Mesendoderm (in vitro differentiated cells): ENCODE measurements around the gene CHST4.
A peak's percentile ranks its signal among the peaks of the same experiment; 100 is the strongest.

Experiments
- DNase-seq: peaks from one replicate; pipeline ENCODE4 v3.0.0; 2013
- H2AK5ac ChIP-seq: 2 replicates; pipeline ENCODE4 v1.6.1; 2013; ENCODE audit warnings: low read length, inconsistent platforms
- H2BK120ac ChIP-seq: 2 replicates; pipeline ENCODE4 v1.6.1; 2013; ENCODE audit warnings: low read depth, mild to moderate bottlenecking, low read length, moderate library complexity, mixed read lengths
- H2BK15ac ChIP-seq: replicated peaks from 2 replicates; pipeline ENCODE4 v1.6.1; 2013; ENCODE audit warnings: low read depth, mild to moderate bottlenecking, moderate library complexity
- H2BK5ac ChIP-seq: 2 replicates; pipeline ENCODE4 v1.6.1; 2013; ENCODE audit warnings: low read length, inconsistent platforms
- H3K18ac ChIP-seq: 2 replicates; pipeline ENCODE4 v1.6.1; 2013; ENCODE audit warnings: mild to moderate bottlenecking, low read length, mixed read lengths
- H3K23ac ChIP-seq: one replicate; pipeline ENCODE4 v1.6.1; 2013; ENCODE audit warnings: low read length
- H3K27ac ChIP-seq: 2 replicates; pipeline ENCODE4 v1.5.1; 2013; ENCODE audit warnings: low read depth, mild to moderate bottlenecking, inconsistent platforms, low read length, moderate library complexity
- H3K27me3 ChIP-seq: 2 replicates; pipeline ENCODE4 v1.6.1; 2013; ENCODE audit warnings: low read length, control low read depth, mild to moderate bottlenecking, inconsistent platforms; ENCODE audit not compliant: insufficient read depth, poor library complexity
- H3K36me3 ChIP-seq: 2 replicates; pipeline ENCODE4 v1.6.1; 2013; ENCODE audit warnings: low read length, inconsistent platforms; ENCODE audit not compliant: control insufficient read depth, insufficient read depth
- H3K4ac ChIP-seq: one replicate; pipeline ENCODE4 v1.6.1; 2013; ENCODE audit warnings: low read depth, mild to moderate bottlenecking, low read length, moderate library complexity
- H3K4me1 ChIP-seq: 2 replicates; pipeline ENCODE4 v1.6.1; 2013; ENCODE audit warnings: low read depth, low read length, inconsistent platforms; ENCODE audit not compliant: control insufficient read depth
- H3K4me2 ChIP-seq: 2 replicates; pipeline ENCODE4 v1.6.1; 2013; ENCODE audit warnings: low read length
- H3K4me3 ChIP-seq: 2 replicates; pipeline ENCODE4 v1.5.1; 2013; ENCODE audit warnings: mild to moderate bottlenecking, low read length
- H3K56ac ChIP-seq: one replicate; pipeline ENCODE4 v1.6.1; 2013; ENCODE audit warnings: low read length
- H3K79me1 ChIP-seq: 2 replicates; pipeline ENCODE4 v1.6.1; 2013; ENCODE audit warnings: low read length, inconsistent platforms
- H3K79me2 ChIP-seq: 2 replicates; pipeline ENCODE4 v1.6.1; 2013; ENCODE audit warnings: mild to moderate bottlenecking, low read length; ENCODE audit not compliant: control insufficient read depth, insufficient read depth
- H3K9ac ChIP-seq: 2 replicates; pipeline ENCODE4 v1.6.1; 2013; ENCODE audit warnings: low read length, inconsistent platforms
- H4K5ac ChIP-seq: one replicate; pipeline ENCODE4 v1.6.1; 2013; ENCODE audit warnings: low read length
- H4K8ac ChIP-seq: one replicate; pipeline ENCODE4 v1.6.1; 2013; ENCODE audit warnings: low read depth, mild to moderate bottlenecking, control low read depth, low read length, moderate library complexity
- WGBS: extraction: QIAGEN DNeasy Blood & Tissue Kit; methylation state at CpG from one replicate; pipeline ENCODE4 v1.1.7; 2013; ENCODE audit warnings: low lambda C conversion rate, missing lambda C conversion rate; ENCODE audit not compliant: insufficient coverage; ENCODE audit errors: extremely low coverage; 5-methylcytosine and 5-hydroxymethylcytosine counted together

CHST4 gene

GRCh38 chr16:71524566-71525553 is 1.4 kb upstream of the CHST4 start:
- WGBS, result no CpG with 5 or more reads among the region's 16 CpGs
- no peak overlapping the region for H3K23ac ChIP-seq
- H3K4me2 ChIP-seq, result no peak overlapping the region
- no peaks in the 10 kb centered on the region for H3K36me3 ChIP-seq
- peak overlapping the region; percentile 21 for H3K4ac ChIP-seq
- H2BK15ac ChIP-seq, result no peak overlapping the region
- H3K4me1 ChIP-seq, result peaks cover 8% of the 10 kb centered on the region
- DNase-seq, result peak; percentile 23
- peak overlapping the region; percentile 62 for H3K27ac ChIP-seq
- no peak overlapping the region for H3K4me3 ChIP-seq
- no peak overlapping the region for H4K8ac ChIP-seq
- no peaks in the 10 kb centered on the region for H3K79me1 ChIP-seq
- peak overlapping the region; percentile 14 for H3K18ac ChIP-seq
- H2BK5ac ChIP-seq, result no peak overlapping the region
- H3K56ac ChIP-seq, result no peak overlapping the region
- H3K9ac ChIP-seq, result no peak overlapping the region
- no peak overlapping the region for H2BK120ac ChIP-seq
- H2AK5ac ChIP-seq, result no peak overlapping the region
- no peaks in the 10 kb centered on the region for H3K79me2 ChIP-seq
- no peaks in the 10 kb centered on the region for H3K27me3 ChIP-seq
- H4K5ac ChIP-seq, result no peak overlapping the region

- peaks cover 8% of the 10 kb centered on the region for H3K4me1 ChIP-seq
- no peak overlapping the region for H3K56ac ChIP-seq
- no peak overlapping the region for H3K18ac ChIP-seq
- H2AK5ac ChIP-seq, result no peak overlapping the region
- no peak overlapping the region for H3K4me2 ChIP-seq
- no peak overlapping the region for H2BK120ac ChIP-seq
- no peaks in the 10 kb centered on the region for H3K36me3 ChIP-seq
- no peaks in the 10 kb centered on the region for H3K27me3 ChIP-seq
- no peak overlapping the region for H3K23ac ChIP-seq
- WGBS, result no CpG with 5 or more reads among the region's 1 CpG
- no peak overlapping the region for H3K27ac ChIP-seq
- H2BK5ac ChIP-seq, result no peak overlapping the region
- H3K4ac ChIP-seq, result no peak overlapping the region
- no peak overlapping the region for H4K5ac ChIP-seq
- H4K8ac ChIP-seq, result no peak overlapping the region
- H3K9ac ChIP-seq, result no peak overlapping the region
- no peaks in the 10 kb centered on the region for H3K79me1 ChIP-seq
- no peak overlapping the region for H2BK15ac ChIP-seq
- no peak overlapping the region for H3K4me3 ChIP-seq
- no peak for DNase-seq
- no peaks in the 10 kb centered on the region for H3K79me2 ChIP-seq
Measured at GRCh38 chr16:71528257-71528656, 2.0 kb downstream of the CHST4 start.

- Histone ChIP-seq H3K23ac (no peak overlapping the region), H3K27me3 (no peaks in the 10 kb centered on the region), H2BK120ac (no peak overlapping the region), H3K4me2 (no peak overlapping the region), H2AK5ac (no peak overlapping the region), H3K79me2 (no peaks in the 10 kb centered on the region), H2BK15ac (no peak overlapping the region), H2BK5ac (no peak overlapping the region), H3K9ac (no peak overlapping the region), H3K4me1 (peaks cover 8% of the 10 kb centered on the region), H3K18ac (no peak overlapping the region), H4K5ac (no peak overlapping the region), H3K4ac (no peak overlapping the region), H3K27ac (no peak overlapping the region), H3K56ac (no peak overlapping the region), H4K8ac (no peak overlapping the region), H3K79me1 (no peaks in the 10 kb centered on the region), H3K4me3 (no peak overlapping the region), H3K36me3 (no peaks in the 10 kb centered on the region)
- DNase-seq, result no peak
- WGBS, result no CpG with 5 or more reads among the region's 4 CpGs
Measured at GRCh38 chr16:71528863-71529262, 2.6 kb downstream of the CHST4 start.

GRCh38 chr16:71532366-71532765 is 6.1 kb downstream of the CHST4 start:
- Histone ChIP-seq H2BK120ac (no peak overlapping the region), H3K79me2 (no peaks in the 10 kb centered on the region), H2AK5ac (no peak overlapping the region), H4K8ac (no peak overlapping the region), H3K79me1 (no peaks in the 10 kb centered on the region), H3K4me1 (no peaks in the 10 kb centered on the region), H3K18ac (no peak overlapping the region), H3K4ac (no peak overlapping the region), H3K4me2 (no peak overlapping the region), H3K56ac (no peak overlapping the region), H3K23ac (no peak overlapping the region), H3K36me3 (no peaks in the 10 kb centered on the region), H3K9ac (no peak overlapping the region), H3K27me3 (no peaks in the 10 kb centered on the region), H4K5ac (no peak overlapping the region), H2BK15ac (no peak overlapping the region), H3K27ac (no peak overlapping the region), H3K4me3 (no peak overlapping the region), H2BK5ac (no peak overlapping the region)
- no CpG with 5 or more reads among the region's 3 CpGs for whole genome bisulfite sequencing
- no peak for DNase-seq

DNA sequence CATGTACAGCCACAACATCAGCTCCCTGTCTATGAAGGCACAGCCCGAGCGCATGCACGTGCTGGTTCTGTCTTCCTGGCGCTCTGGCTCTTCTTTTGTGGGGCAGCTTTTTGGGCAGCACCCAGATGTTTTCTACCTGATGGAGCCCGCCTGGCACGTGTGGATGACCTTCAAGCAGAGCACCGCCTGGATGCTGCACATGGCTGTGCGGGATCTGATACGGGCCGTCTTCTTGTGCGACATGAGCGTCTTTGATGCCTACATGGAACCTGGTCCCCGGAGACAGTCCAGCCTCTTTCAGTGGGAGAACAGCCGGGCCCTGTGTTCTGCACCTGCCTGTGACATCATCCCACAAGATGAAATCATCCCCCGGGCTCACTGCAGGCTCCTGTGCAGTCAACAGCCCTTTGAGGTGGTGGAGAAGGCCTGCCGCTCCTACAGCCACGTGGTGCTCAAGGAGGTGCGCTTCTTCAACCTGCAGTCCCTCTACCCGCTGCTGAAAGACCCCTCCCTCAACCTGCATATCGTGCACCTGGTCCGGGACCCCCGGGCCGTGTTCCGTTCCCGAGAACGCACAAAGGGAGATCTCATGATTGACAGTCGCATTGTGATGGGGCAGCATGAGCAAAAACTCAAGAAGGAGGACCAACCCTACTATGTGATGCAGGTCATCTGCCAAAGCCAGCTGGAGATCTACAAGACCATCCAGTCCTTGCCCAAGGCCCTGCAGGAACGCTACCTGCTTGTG is 10.7 kb downstream of the CHST4 start:
- Histone ChIP-seq H3K79me2 (no peaks in the 10 kb centered on the region), H2BK15ac (no peak overlapping the region), H3K79me1 (no peaks in the 10 kb centered on the region), H3K56ac (no peak overlapping the region), H2AK5ac (no peak overlapping the region), H3K4me1 (no peaks in the 10 kb centered on the region), H4K5ac (no peak overlapping the region), H2BK120ac (no peak overlapping the region), H3K27me3 (no peaks in the 10 kb centered on the region), H3K18ac (no peak overlapping the region), H3K36me3 (no peaks in the 10 kb centered on the region), H3K4ac (no peak overlapping the region), H3K9ac (no peak overlapping the region), H3K4me3 (no peak overlapping the region), H4K8ac (no peak overlapping the region), H3K27ac (no peak overlapping the region), H2BK5ac (no peak overlapping the region), H3K23ac (no peak overlapping the region), H3K4me2 (no peak overlapping the region)
- DNase-seq, result no peak
- no CpG with 5 or more reads among the region's 28 CpGs for WGBS
